ENCODE results near the gene ASB6.
"Not testable (repeated sequence)": the region's sequence is repeated elsewhere in the genome, so short reads cannot be mapped to it uniquely, and the experiment has no call there.

Gene ASB6

DNA sequence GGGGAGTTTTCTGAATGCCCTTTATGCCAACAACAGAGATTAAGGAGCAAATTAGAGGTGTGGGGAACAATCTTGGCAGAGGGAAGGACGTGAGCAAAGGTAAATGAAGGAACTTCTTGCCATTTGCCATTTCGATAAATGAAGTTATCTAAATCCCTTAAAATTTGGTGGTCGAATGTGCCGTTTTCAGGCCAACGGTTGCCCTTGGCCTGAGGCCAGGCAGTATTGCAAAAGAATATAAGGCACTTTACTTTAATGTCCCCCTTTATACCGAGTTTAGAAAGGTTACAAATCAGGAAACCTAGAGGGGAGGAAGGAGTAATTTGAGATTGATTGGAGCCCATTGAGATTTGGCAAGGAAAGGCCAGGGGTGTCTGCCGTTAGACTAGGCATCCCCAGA, 47.3 kb downstream of the ASB6 start:
- TF ChIP-seq, protein P1, sequence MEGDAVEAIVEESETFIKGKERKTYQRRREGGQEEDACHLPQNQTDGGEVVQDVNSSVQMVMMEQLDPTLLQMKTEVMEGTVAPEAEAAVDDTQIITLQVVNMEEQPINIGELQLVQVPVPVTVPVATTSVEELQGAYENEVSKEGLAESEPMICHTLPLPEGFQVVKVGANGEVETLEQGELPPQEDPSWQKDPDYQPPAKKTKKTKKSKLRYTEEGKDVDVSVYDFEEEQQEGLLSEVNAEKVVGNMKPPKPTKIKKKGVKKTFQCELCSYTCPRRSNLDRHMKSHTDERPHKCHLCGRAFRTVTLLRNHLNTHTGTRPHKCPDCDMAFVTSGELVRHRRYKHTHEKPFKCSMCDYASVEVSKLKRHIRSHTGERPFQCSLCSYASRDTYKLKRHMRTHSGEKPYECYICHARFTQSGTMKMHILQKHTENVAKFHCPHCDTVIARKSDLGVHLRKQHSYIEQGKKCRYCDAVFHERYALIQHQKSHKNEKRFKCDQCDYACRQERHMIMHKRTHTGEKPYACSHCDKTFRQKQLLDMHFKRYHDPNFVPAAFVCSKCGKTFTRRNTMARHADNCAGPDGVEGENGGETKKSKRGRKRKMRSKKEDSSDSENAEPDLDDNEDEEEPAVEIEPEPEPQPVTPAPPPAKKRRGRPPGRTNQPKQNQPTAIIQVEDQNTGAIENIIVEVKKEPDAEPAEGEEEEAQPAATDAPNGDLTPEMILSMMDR (IDR thresholded peaks at IDR 0.05) = no peak
- H3K4me3 ChIP-seq = no peak overlapping the region
- no peak for DNase-seq (ENCODE audit: low spot score)
- H3K27ac ChIP-seq = no peak overlapping the region

DNA sequence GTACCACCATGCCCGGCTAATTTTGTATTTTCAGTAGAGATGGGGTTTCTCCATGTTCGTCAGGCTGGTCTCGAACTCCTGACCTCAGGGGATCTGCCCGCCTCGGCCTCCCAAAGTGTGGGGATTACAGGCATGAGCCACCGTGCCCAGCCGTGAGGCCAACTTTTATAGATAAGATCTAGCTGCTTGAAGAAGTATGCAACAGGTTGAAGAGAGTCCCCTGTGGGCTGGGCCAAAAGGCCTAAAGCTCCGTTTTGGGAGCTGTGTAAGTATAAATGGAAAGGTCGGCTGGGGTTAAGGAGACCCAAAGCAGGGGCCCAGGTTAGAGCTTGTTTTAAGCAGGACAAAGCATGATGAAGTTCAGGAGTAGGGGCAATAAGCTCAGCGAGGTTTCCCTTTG, 49.2 kb downstream of the ASB6 start:
- not testable (repeated sequence) for H3K27ac ChIP-seq; H3K4me3 ChIP-seq; DNase-seq (ENCODE audit: low spot score)

DNA sequence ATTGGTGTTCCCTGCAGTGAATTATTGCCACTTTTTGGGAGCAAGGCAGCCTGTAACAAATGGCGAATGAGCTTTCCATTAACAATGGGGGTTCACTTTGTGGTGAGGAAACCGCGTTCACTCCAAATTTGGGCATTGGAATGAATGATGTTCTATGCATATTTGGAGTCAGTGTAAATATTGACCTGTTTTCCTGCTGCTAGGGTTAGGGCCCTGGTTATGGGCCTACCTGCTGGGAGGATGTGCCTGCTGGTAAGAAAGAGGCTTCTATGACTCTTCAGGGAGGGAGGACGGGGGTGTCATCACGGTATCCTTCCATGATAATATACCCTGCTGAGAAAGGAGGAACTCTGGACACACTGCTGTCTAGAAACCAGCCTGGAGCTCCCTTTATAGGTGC, 50.0 kb downstream of the ASB6 start:
- TF ChIP-seq, protein P1 (IDR thresholded peaks at IDR 0.05) = no peak
- no peak for DNase-seq (ENCODE audit: low spot score)
- Histone ChIP-seq H3K27ac (no peak overlapping the region), H3K4me3 (no peak overlapping the region)

DNA sequence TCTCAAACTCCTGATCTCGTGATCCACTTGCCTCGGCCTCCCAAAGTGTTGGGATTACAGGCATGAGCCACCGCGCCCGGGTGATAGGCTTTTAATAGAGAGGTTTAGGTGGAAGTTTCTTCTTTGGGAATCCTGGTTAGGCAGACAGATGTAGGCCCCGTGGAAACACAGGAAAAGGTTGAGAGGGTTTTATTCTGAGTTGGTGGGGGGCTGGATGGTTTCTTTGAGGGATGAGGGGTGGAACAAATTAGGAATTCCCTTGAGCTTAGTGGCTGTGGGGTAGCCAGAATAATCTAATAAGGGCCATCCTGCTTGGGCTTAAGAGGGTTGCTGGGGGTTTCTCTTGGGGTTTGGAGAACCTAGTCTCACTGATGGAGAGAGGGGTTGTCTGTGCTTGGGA, 51.5 kb downstream of the ASB6 start:
- TF ChIP-seq, protein P1 (IDR thresholded peaks at IDR 0.05) = no peak
- DNase-seq (ENCODE audit: low spot score) = no peak
- no peak overlapping the region for H3K4me3 ChIP-seq
- H3K27ac ChIP-seq = no peak overlapping the region

DNA sequence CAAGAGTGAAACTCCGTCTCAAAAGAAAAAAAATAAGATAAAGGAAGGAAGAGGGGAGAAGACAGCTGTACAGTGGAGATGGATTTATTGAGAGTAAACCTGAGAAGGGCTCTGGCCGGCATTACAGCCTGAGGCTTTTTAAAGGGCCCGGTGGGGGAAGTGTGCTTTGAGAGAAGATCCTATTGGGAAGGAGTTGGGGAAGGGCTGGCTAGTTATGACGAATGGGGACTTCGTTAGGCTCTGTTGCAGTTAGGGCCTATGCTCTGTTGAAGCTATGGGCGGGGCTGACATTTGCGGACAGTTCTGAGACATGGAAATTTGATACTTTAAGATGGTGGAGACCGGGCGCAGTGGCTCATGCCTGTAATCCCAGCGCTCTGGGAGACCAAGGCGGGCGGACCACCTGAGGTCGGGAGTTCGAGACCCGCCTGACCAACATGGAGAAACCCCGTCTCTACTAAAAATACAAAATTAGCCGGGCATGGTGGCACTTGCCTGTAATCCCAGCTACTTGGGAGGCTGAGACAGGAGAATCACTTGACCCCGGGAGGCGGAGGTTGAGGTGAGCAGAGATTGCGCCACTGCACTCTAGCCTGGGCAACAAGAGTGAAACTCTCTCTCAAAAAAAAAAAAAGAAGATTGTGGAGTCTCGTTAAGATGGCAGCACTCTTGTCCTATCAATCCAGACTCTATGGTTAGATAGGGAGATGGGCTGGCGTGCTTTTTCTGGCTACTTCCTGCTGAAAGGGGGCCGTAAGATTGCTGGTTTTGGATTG, 54.3 kb downstream of the ASB6 start:
- no peak for DNase-seq (ENCODE audit: low spot score)
- Histone ChIP-seq H3K27ac (no peak overlapping the region), H3K4me3 (no peak overlapping the region)
- TF ChIP-seq, protein P1 (IDR thresholded peaks at IDR 0.05) = no peak

DNA sequence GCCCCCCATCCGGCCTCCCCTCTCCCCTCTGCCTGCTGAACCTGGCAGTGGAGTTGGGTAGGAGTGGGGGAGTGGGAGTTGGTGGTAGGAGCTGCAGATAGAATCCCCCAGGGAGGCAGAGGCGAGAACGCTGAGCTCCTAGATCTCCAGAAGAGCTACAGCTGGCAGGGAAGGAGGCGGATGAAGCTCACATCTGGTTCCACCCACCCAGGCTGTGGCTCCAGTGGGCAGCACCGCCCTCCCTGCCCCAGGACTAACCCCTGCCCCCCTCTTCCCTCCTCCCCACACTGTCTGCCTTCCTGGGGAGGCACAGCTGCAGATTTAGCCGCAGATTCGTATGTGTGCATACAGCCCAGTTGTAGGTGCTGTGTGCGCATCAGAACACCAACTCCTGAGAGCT, 55.3 kb downstream of the ASB6 start:
- H3K4me3 ChIP-seq = no peak overlapping the region
- TF ChIP-seq, protein P1 (IDR thresholded peaks at IDR 0.05) = no peak
- H3K27ac ChIP-seq = no peak overlapping the region
- no peak for DNase-seq (ENCODE audit: low spot score)

DNA sequence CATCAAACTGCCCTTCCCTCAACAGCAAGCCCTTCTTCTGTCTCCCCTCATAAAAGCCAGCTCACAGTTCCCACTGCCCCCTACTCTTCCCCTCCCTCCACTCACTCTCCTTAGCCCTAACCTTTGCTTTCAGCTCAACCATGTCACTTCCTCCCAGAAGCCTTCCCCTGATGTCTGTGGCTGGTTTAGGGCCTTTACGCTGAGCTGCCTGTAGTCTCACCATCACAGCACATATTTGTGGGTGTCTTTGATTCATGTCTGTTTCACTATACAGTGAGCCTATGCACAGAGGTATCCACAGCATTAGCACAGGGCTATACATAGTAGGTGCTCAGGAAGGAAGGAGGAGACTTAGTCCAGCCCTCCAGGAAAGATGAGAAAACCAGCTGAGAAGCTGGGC, 55.7 kb downstream of the ASB6 start:
- TF ChIP-seq, protein P1 (IDR thresholded peaks at IDR 0.05) = no peak
- no peak for DNase-seq (ENCODE audit: low spot score)
- H3K4me3 ChIP-seq = no peak overlapping the region
- no peak overlapping the region for H3K27ac ChIP-seq

Measured in coronary artery (tissue), 2 donors.